ENCODE data around the gene ADAMTS14. TPM values are rescaled to one million over a fixed set of nuclear protein-coding genes. Genes with fewer than 3 reads are reported as not detected.

Gene ADAMTS14
- total RNA-seq, 2 experiments from 2014 or later = 0.03 TPM; not detected in 1

- ChIA-PET CTCF (ENCODE audit: unreplicated experiment) (interaction anchor here (0.6 kb wide), 1 partner anchor 14 kb away, joined by 9 read pairs; no protein-coding TSS in a partner anchor), POLR2A (interaction anchor here (1.0 to 1.2 kb wide), 2 partner anchors 200 to 211 kb away, joined by 3 to 4 read pairs; no protein-coding TSS in a partner anchor)
- no peak overlapping the region for H3K4me2 ChIP-seq (ENCODE audit: low read length)
- H4K20me1 ChIP-seq (ENCODE audit: insufficient read depth, low read length) = no peaks in the 10 kb centered on the region
- H3K9me3 ChIP-seq (ENCODE audit: low read length) = peaks cover under 1% of the 10 kb centered on the region; the same call in 1 of the 2 replicates
- H3K79me2 ChIP-seq (ENCODE audit: insufficient read depth, low read depth, low read length) = no peaks in the 10 kb centered on the region
- BruUV-seq (replicated peaks) = no TSS peak
- no peak overlapping the region for H3K4me3 ChIP-seq (ENCODE audit: low read depth, low read length, poor library complexity, severe bottlenecking)
- no peaks in the 10 kb centered on the region for H3K9me2 ChIP-seq (ENCODE audit: insufficient read depth, low read length)
- no peak overlapping the region for H3K27ac ChIP-seq (ENCODE audit: low read depth, low read length, poor library complexity, severe bottlenecking)
- no peak for TF ChIP-seq CTCF (conservative IDR thresholded peaks at IDR 0.05; ENCODE audit: low read length)
- no peak for TF ChIP-seq EZH2phosphoT487 (IDR thresholded peaks at IDR 0.05; ENCODE audit: borderline replicate concordance, low read depth, low read length)
- H3K4me1 ChIP-seq (ENCODE audit: insufficient read depth, low read length, poor library complexity, severe bottlenecking) = peaks cover 9% of the 10 kb centered on the region
- DNase-seq (ENCODE audit: low spot score) = no peak
- H3K36me3 ChIP-seq (ENCODE audit: insufficient read depth, low read length) = no peaks in the 10 kb centered on the region
- H2AFZ ChIP-seq (ENCODE audit: low read length) = no peak overlapping the region
- intact Hi-C loops (cut with micrococcal nuclease; ENCODE audit: unreplicated experiment) = no loop called here
Observed at GRCh38 chr10:70760271-70760787, 88.0 kb downstream of the ADAMTS14 start.

GRCh38 chr10:70761031-70761601, 88.8 kb downstream of the ADAMTS14 start:
- intact Hi-C loops (cut with micrococcal nuclease; ENCODE audit: unreplicated experiment) = no loop called here
- DNase-seq (ENCODE audit: low spot score) = no peak
- ChIA-PET POLR2A (interaction anchor here (1.2 kb wide), 1 partner anchor 212 kb away, joined by 3 read pairs; no protein-coding TSS in a partner anchor), CTCF (ENCODE audit: unreplicated experiment) (no interaction called here)
- Histone ChIP-seq H3K4me2 (ENCODE audit: low read length) (no peak overlapping the region), H3K79me2 (ENCODE audit: insufficient read depth, low read depth, low read length) (no peaks in the 10 kb centered on the region), H3K4me1 (ENCODE audit: insufficient read depth, low read length, poor library complexity, severe bottlenecking) (peaks cover 9% of the 10 kb centered on the region), H3K9me3 (ENCODE audit: low read length) (peaks cover 6% of the 10 kb centered on the region; the same call in 1 of the 2 replicates), H3K4me3 (ENCODE audit: low read depth, low read length, poor library complexity, severe bottlenecking) (no peak overlapping the region), H3K9me2 (ENCODE audit: insufficient read depth, low read length) (no peaks in the 10 kb centered on the region), H2AFZ (ENCODE audit: low read length) (no peak overlapping the region), H3K36me3 (ENCODE audit: insufficient read depth, low read length) (no peaks in the 10 kb centered on the region), H4K20me1 (ENCODE audit: insufficient read depth, low read length) (no peaks in the 10 kb centered on the region), H3K27ac (ENCODE audit: low read depth, low read length, poor library complexity, severe bottlenecking) (no peak overlapping the region)
- no TSS peak for BruUV-seq (replicated peaks)
- TF ChIP-seq EZH2phosphoT487 (IDR thresholded peaks at IDR 0.05; ENCODE audit: borderline replicate concordance, low read depth, low read length) (no peak), CTCF (conservative IDR thresholded peaks at IDR 0.05; ENCODE audit: low read length) (no peak)

DNA sequence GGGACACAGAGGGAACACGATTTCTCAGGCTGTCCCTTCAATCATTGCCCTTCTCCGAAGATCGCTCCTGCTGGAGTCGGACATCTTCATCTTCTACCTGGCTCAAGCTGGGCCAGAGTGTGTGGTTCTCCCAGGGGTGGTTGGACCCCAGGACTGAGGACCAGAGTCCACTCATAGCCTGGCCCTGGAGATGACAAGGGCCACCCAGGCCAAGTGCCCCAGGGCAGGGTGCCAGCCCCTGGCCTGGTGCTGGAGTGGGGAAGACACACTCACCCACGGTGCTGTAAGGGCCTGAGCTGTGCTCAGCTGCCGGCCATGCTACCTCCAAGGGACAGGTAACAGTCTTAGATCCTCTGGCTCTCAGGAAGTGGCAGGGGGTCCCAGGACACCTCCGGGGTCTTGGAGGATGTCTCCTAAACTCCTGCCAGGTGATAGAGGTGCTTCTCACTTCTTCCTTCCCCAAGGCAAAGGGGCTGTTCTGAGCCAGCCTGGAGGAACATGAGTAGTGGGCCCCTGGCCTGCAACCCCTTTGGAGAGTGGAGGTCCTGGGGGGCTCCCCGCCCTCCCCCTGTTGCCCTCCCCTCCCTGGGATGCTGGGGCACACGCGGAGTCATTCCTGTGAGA, 89.5 kb downstream of the ADAMTS14 start:
- H3K4me3 ChIP-seq (ENCODE audit: low read depth, low read length, poor library complexity, severe bottlenecking) = no peak overlapping the region
- H2AFZ ChIP-seq (ENCODE audit: low read length) = no peak overlapping the region
- ChIA-PET POLR2A (no interaction called here), CTCF (ENCODE audit: unreplicated experiment) (no interaction called here)
- H3K9me3 ChIP-seq (ENCODE audit: low read length) = peaks cover 6% of the 10 kb centered on the region; the same call in 1 of the 2 replicates
- no peaks in the 10 kb centered on the region for H3K36me3 ChIP-seq (ENCODE audit: insufficient read depth, low read length)
- no peaks in the 10 kb centered on the region for H3K79me2 ChIP-seq (ENCODE audit: insufficient read depth, low read depth, low read length)
- H3K4me2 ChIP-seq (ENCODE audit: low read length) = no peak overlapping the region
- no peak for DNase-seq (ENCODE audit: low spot score)
- peaks cover 9% of the 10 kb centered on the region for H3K4me1 ChIP-seq (ENCODE audit: insufficient read depth, low read length, poor library complexity, severe bottlenecking)
- no peaks in the 10 kb centered on the region for H4K20me1 ChIP-seq (ENCODE audit: insufficient read depth, low read length)
- H3K9me2 ChIP-seq (ENCODE audit: insufficient read depth, low read length) = no peaks in the 10 kb centered on the region
- intact Hi-C loops (cut with micrococcal nuclease; ENCODE audit: unreplicated experiment) = no loop called here
- H3K27ac ChIP-seq (ENCODE audit: low read depth, low read length, poor library complexity, severe bottlenecking) = no peak overlapping the region
- BruUV-seq (replicated peaks) = no TSS peak
- no peak for TF ChIP-seq EZH2phosphoT487 (IDR thresholded peaks at IDR 0.05; ENCODE audit: borderline replicate concordance, low read depth, low read length)
- no peak for TF ChIP-seq CTCF (conservative IDR thresholded peaks at IDR 0.05; ENCODE audit: low read length)

Measured in OCI-LY7 (cell line).